GM18517 (cell line): ENCODE measurements around the gene LYAR.

ENCODE experiments used
- ATAC-seq: cut with Tn5 transposase; IDR thresholded peaks from one replicate; pipeline ENCODE4 v1.9.1; 2021; ENCODE audit warnings: mild to moderate bottlenecking, moderate library complexity; ENCODE audit not compliant: unreplicated experiment

The LYAR gene

GRCh38 chr4:4225915-4226605 is 63.9 kb downstream of the LYAR start:
- ATAC-seq: no peak
